ENCODE measurements around the gene OR4K14.
"Not testable (repeated sequence)": the region's sequence is repeated elsewhere in the genome, so short reads cannot be mapped to it uniquely, and the experiment has no call there.

The OR4K14 gene

GRCh38 chr14:20019257-20019865 lies at the start of gene OR4K14:
Gene OR4K14, minus strand, starts transcription at chr14:20019307. Its CDS starts 4,114 bp downstream, at chr14:20015193.
- no peak for DNase-seq

GRCh38 chr14:20059745-20060144 lies 40.6 kb upstream of the OR4K14 start, which contains the start of gene OR4L1:
Gene OR4L1, plus strand, starts transcription at chr14:20060045. Its CDS starts 0 bp downstream, at chr14:20060045.
- DNase-seq: no peak

GRCh38 chr14:20048202-20048601 lies 29.1 kb upstream of the OR4K14 start:
- no peak for DNase-seq

- DNase-seq: no peak
Measured at GRCh38 chr14:20044243-20044642, 25.1 kb upstream of the OR4K14 start.

- DNase-seq: no peak
Measured at GRCh38 chr14:20035938-20036337, 16.8 kb upstream of the OR4K14 start, which contains the start of gene OR4K13. Gene OR4K13, minus strand, starts transcription at chr14:20036038. Its CDS starts 1,280 bp downstream, at chr14:20034758.

- DNase-seq: no peak
Measured at GRCh38 chr14:20035449-20035848, 16.3 kb upstream of the OR4K14 start.

GRCh38 chr14:20031058-20031457 lies 12.0 kb upstream of the OR4K14 start:
- no peak for DNase-seq

- no peak for DNase-seq
Measured at GRCh38 chr14:20008156-20008555, 11.0 kb downstream of the OR4K14 start.

- no peak for DNase-seq
Measured at GRCh38 chr14:20002319-20002718, 16.8 kb downstream of the OR4K14 start.

- no peak for DNase-seq
Measured at GRCh38 chr14:20001863-20002262, 17.2 kb downstream of the OR4K14 start, which contains the start of gene OR4Q2. Gene OR4Q2, plus strand, starts transcription at chr14:20002163.

GRCh38 chr14:19993438-19993837 lies 25.7 kb downstream of the OR4K14 start:
- DNase-seq: no peak

- no peak for DNase-seq
Measured at GRCh38 chr14:19975291-19975690, 43.8 kb downstream of the OR4K14 start, which contains the start of gene OR4K15. Gene OR4K15, plus strand, starts transcription at chr14:19975591. Its CDS starts 0 bp downstream, at chr14:19975591.

- DNase-seq: no peak
Measured at GRCh38 chr14:19974844-19975243, 44.3 kb downstream of the OR4K14 start.

- DNase-seq: not testable (repeated sequence)
Measured at GRCh38 chr14:19969735-19970134, 49.4 kb downstream of the OR4K14 start.
